ENCODE data around the gene C1GALT1.
"Not testable (repeated sequence)": the region's sequence is repeated elsewhere in the genome, so short reads cannot be mapped to it uniquely, and the experiment has no call there.

The C1GALT1 gene

GRCh38 chr7:7182156-7183060 lies at the start of gene C1GALT1:
Gene C1GALT1 (plus strand): TSS chr7:7182544. CDS start chr7:7234320, 51,776 bp downstream.
- DNase-seq (ENCODE audit: low spot score) = peak; percentile 98

- no peak for DNase-seq (ENCODE audit: low spot score)
These were observed 48.3 kb upstream of the C1GALT1 start for GRCh38 chr7:7134046-7134445.

- DNase-seq (ENCODE audit: low spot score) = no peak
These were observed 47.3 kb upstream of the C1GALT1 start for GRCh38 chr7:7135074-7135473.

- not testable (repeated sequence) for DNase-seq (ENCODE audit: low spot score)
These were observed 46.4 kb upstream of the C1GALT1 start for GRCh38 chr7:7135924-7136323.

- no peak for DNase-seq (ENCODE audit: low spot score)
These were observed 45.6 kb upstream of the C1GALT1 start for GRCh38 chr7:7136466-7137381.

- no peak for DNase-seq (ENCODE audit: low spot score)
These were observed 43.4 kb upstream of the C1GALT1 start for GRCh38 chr7:7138897-7139296.

GRCh38 chr7:7143404-7143803 lies 38.9 kb upstream of the C1GALT1 start:
- not testable (repeated sequence) for DNase-seq (ENCODE audit: low spot score)

GRCh38 chr7:7145151-7145550 lies 37.2 kb upstream of the C1GALT1 start:
- DNase-seq (ENCODE audit: low spot score) = not testable (repeated sequence)

- no peak for DNase-seq (ENCODE audit: low spot score)
These were observed 35.5 kb upstream of the C1GALT1 start for GRCh38 chr7:7146837-7147236.

- DNase-seq (ENCODE audit: low spot score) = peak; percentile 17
These were observed 33.4 kb upstream of the C1GALT1 start for GRCh38 chr7:7148798-7149481.

GRCh38 chr7:7151285-7151684 lies 31.1 kb upstream of the C1GALT1 start:
- DNase-seq (ENCODE audit: low spot score) = no peak

GRCh38 chr7:7151865-7152264 lies 30.5 kb upstream of the C1GALT1 start:
- no peak for DNase-seq (ENCODE audit: low spot score)

GRCh38 chr7:7152315-7152714 lies 30.0 kb upstream of the C1GALT1 start:
- no peak for DNase-seq (ENCODE audit: low spot score)

- DNase-seq (ENCODE audit: low spot score) = not testable (repeated sequence)
These were observed 28.0 kb upstream of the C1GALT1 start for GRCh38 chr7:7154355-7154754.

- no peak for DNase-seq (ENCODE audit: low spot score)
These were observed 25.7 kb upstream of the C1GALT1 start for GRCh38 chr7:7156663-7157062.

GRCh38 chr7:7157177-7157886 lies 25.0 kb upstream of the C1GALT1 start:
- DNase-seq (ENCODE audit: low spot score) = no peak

- no peak for DNase-seq (ENCODE audit: low spot score)
These were observed 24.5 kb upstream of the C1GALT1 start for GRCh38 chr7:7157887-7158271.

- DNase-seq (ENCODE audit: low spot score) = no peak
These were observed 23.2 kb upstream of the C1GALT1 start for GRCh38 chr7:7159063-7159658.

GRCh38 chr7:7164591-7164990 lies 17.8 kb upstream of the C1GALT1 start:
- DNase-seq (ENCODE audit: low spot score) = no peak

GRCh38 chr7:7165372-7165771 lies 17.0 kb upstream of the C1GALT1 start:
- DNase-seq (ENCODE audit: low spot score) = no peak

GRCh38 chr7:7166318-7166717 lies 16.0 kb upstream of the C1GALT1 start:
- no peak for DNase-seq (ENCODE audit: low spot score)

All from D341Med (cell line).